HCT116 (cell line): ENCODE measurements around the gene PDSS2. TPM values are rescaled to one million over a fixed set of nuclear protein-coding genes. Genes with fewer than 3 reads are reported as not detected.

ENCODE experiments used
- ATAC-seq: fragments of 200-7000 bp; cut with Tn5 transposase; 2 replicates; pipeline ENCODE4 v1.9.1; 2020; ENCODE audit warnings: mild to moderate bottlenecking, moderate library complexity
- BruUV-seq: library from RNA; stranded (reverse); fragments of 400-500 nt; replicated peaks from 2 replicates; lab custom pipeline; 2021; lab: Mats Ljungman, UMichigan
- CTCF ChIA-PET: fragments of 300-600 bp; sonication (Branson Sonifier 250); formaldehyde crosslinking; loops from one replicate; lab custom pipeline; 2021; ENCODE audit warnings: antibody characterized with exemption; lab: Charles Lee
- POLR2A ChIA-PET: fragments of 300-600, 350-600 bp; sonication (Branson Sonifier 250); formaldehyde crosslinking; loops from one replicate; lab custom pipeline; 2021; ENCODE audit warnings: antibody characterized with exemption; lab: Charles Lee
- RAD21 ChIA-PET, 2 experiments: fragments of 300-600 bp; sonication (Branson Sonifier 250); formaldehyde crosslinking; loops; one replicate each; lab custom pipeline; 2023; ENCODE audit warnings: low total read pairs in 2 of 2; ENCODE audit not compliant: uncharacterized antibody in 2 of 2, unreplicated experiment in 2 of 2, low non-redundant PET in 1 of 2; lab: Charles Lee
- DNase-seq: peaks from one replicate; pipeline ENCODE4 v3.0.0-alpha.2; 2010; ENCODE audit warnings: low read depth, low spot score
- H2AFZ ChIP-seq: fragments of 200-600 bp; shearing (Covaris generic), sonication (generic); 2 replicates; pipeline ENCODE4 v1.6.1; 2017; ENCODE audit warnings: low read depth, mixed run types, mixed read lengths, antibody characterized with exemption, low read length; ENCODE audit not compliant: poor library complexity, severe bottlenecking
- H3K27ac ChIP-seq: 2 replicates; pipeline ENCODE4 v1.5.1; 2012; ENCODE audit warnings: low read depth, low read length
- H3K27me3 ChIP-seq: fragments of 200-600 bp; sonication (generic); 2 replicates; pipeline ENCODE4 v1.6.1; 2016; ENCODE audit warnings: mixed run types, low read length, mixed read lengths; ENCODE audit not compliant: insufficient read depth
- H3K36me3 ChIP-seq, 2 experiments: fragments of 200-500 bp in 1 of 2; fragments of 200-600 bp in 1 of 2; sonication (Bioruptor generic) in 1 of 2; sonication (generic) in 1 of 2; 2 replicates each; pipeline versions ENCODE4 v1.5.1 to v1.6.1; 2014 to 2016; ENCODE audit warnings: low read length in 2 of 2, inconsistent platforms in 1 of 2, mixed read lengths in 1 of 2, mixed run types in 1 of 2; ENCODE audit not compliant: insufficient read depth in 2 of 2, control insufficient read depth in 1 of 2
- H3K4me1 ChIP-seq, 2 experiments: fragments of 200-600 bp in 1 of 2; sonication (generic) in 1 of 2; 2 replicates each; pipeline versions ENCODE4 v1.5.1 to v1.6.1; 2012 to 2017; ENCODE audit warnings: low read length in 2 of 2, inconsistent platforms in 1 of 2, mild to moderate bottlenecking in 1 of 2, mixed read lengths in 1 of 2, mixed run types in 1 of 2, moderate library complexity in 1 of 2; ENCODE audit not compliant: insufficient read depth in 2 of 2, control insufficient read depth in 1 of 2
- H3K4me2 ChIP-seq: fragments of 200-600 bp; sonication (generic); 2 replicates; pipeline ENCODE4 v1.6.1; 2017; ENCODE audit warnings: mixed run types, low read length, mixed read lengths
- H3K4me3 ChIP-seq, 2 experiments: fragments of 200-600 bp in 1 of 2; sonication (generic) in 1 of 2; replicated peaks in 1 of 2; 2 replicates each; pipeline ENCODE4 v1.5.1; 2011 to 2016; ENCODE audit warnings: low read length in 2 of 2, control low read depth in 1 of 2, low read depth in 1 of 2, mild to moderate bottlenecking in 1 of 2, mixed read lengths in 1 of 2, mixed run types in 1 of 2
- H3K79me2 ChIP-seq: fragments of 200-600 bp; sonication (generic); 2 replicates; pipeline ENCODE4 v1.6.1; 2017; ENCODE audit warnings: mild to moderate bottlenecking, mixed run types, low read length, moderate library complexity, mixed read lengths; ENCODE audit not compliant: insufficient read depth
- H3K9ac ChIP-seq: fragments of 200-600 bp; sonication (generic); 2 replicates; pipeline ENCODE4 v1.6.1; 2016; ENCODE audit warnings: low read length, mixed read lengths
- H3K9me2 ChIP-seq: fragments of 200-600 bp; sonication (generic), shearing (Covaris generic); 2 replicates; pipeline ENCODE4 v1.6.1; 2017; ENCODE audit warnings: mixed run types, mild to moderate bottlenecking, moderate library complexity; ENCODE audit not compliant: insufficient read depth
- H3K9me3 ChIP-seq, 2 experiments: fragments of 200-500 bp in 1 of 2; fragments of 200-600 bp in 1 of 2; sonication (Bioruptor generic) in 1 of 2; sonication (generic) in 1 of 2; 2 replicates each; pipeline ENCODE4 v1.6.1; 2014 to 2017; ENCODE audit warnings: low read length in 2 of 2, mixed read lengths in 2 of 2, inconsistent platforms in 1 of 2, low read depth in 1 of 2, mild to moderate bottlenecking in 1 of 2, mixed run types in 1 of 2, moderate library complexity in 1 of 2; ENCODE audit not compliant: control insufficient read depth in 1 of 2, insufficient read depth in 1 of 2
- H4K20me1 ChIP-seq: fragments of 200-600 bp; sonication (generic), shearing (Covaris generic); 2 replicates; pipeline ENCODE4 v1.6.1; 2017; ENCODE audit warnings: mixed run types, mild to moderate bottlenecking, moderate library complexity; ENCODE audit not compliant: insufficient read depth
- CTCF ChIP-seq, 3 experiments: fragments of 200-600 bp in 1 of 3; sonication (generic) in 1 of 3; IDR thresholded peaks in 2 of 3; conservative IDR thresholded peaks in 1 of 3; 2 replicates each; pipeline ENCODE4 v1.5.1; 2012 to 2017; ENCODE audit warnings: low read depth in 2 of 3, low read length in 2 of 3, antibody characterized with exemption in 1 of 3, borderline replicate concordance in 1 of 3, control low read depth in 1 of 3, mild to moderate bottlenecking in 1 of 3, mixed read lengths in 1 of 3, mixed run types in 1 of 3, moderate library complexity in 1 of 3; ENCODE audit not compliant: insufficient read depth in 1 of 3
- EGR1 ChIP-seq: IDR thresholded peaks from 2 replicates; pipeline ENCODE4 v1.6.1; 2012; ENCODE audit warnings: low read depth
- EZH2 ChIP-seq: fragments of 200-600 bp; sonication (generic); IDR thresholded peaks from 2 replicates; pipeline ENCODE4 v1.6.1; 2017; ENCODE audit warnings: antibody characterized with exemption, mixed run types
- JUND ChIP-seq: IDR thresholded peaks from 2 replicates; pipeline ENCODE4 v1.6.1; 2012
- RAD21 ChIP-seq: IDR thresholded peaks from 2 replicates; pipeline ENCODE4 v1.6.1; 2012; ENCODE audit warnings: low read depth, mild to moderate bottlenecking
- REST ChIP-seq: IDR thresholded peaks from 2 replicates; pipeline ENCODE4 v1.6.1; 2012; ENCODE audit warnings: low read depth
- SRF ChIP-seq: IDR thresholded peaks from 2 replicates; pipeline ENCODE4 v1.6.1; 2012; ENCODE audit warnings: low read depth
- TCF7L2 ChIP-seq: IDR thresholded peaks from 2 replicates; pipeline ENCODE4 v1.7.0; 2011; ENCODE audit warnings: borderline replicate concordance, inconsistent platforms; ENCODE audit not compliant: insufficient read depth, insufficient read length; ENCODE audit errors: extremely low read depth
- ZFX ChIP-seq: fragments of 450-650 bp; IDR thresholded peaks from 2 replicates; pipeline ENCODE4 v1.6.1; 2017
- ZNF274 ChIP-seq: fragments of 200-500 bp; sonication (Bioruptor generic); IDR thresholded peaks from 2 replicates; pipeline ENCODE4 v1.6.1; 2014; ENCODE audit warnings: mild to moderate bottlenecking, low read depth, low read length, inconsistent platforms
- intact Hi-C: fragments of 100-400 bp; cut with micrococcal nuclease; formaldehyde crosslinking; loops from 2 replicates; pipeline ENCODE4 v1.10.0; 2022
- total RNA-seq: library from RNA; stranded (reverse); gene quantifications from one replicate; pipeline ENCODE4 v1.2.1, GENCODE V29; 2021; ENCODE audit not compliant: unreplicated experiment
- TF ChIP-seq, protein P1 (sequence below): IDR thresholded peaks from 2 replicates; pipeline ENCODE4 v1.6.1; 2012

Gene PDSS2
- total RNA-seq, 1 experiment from 2014 or later, result 12.2 TPM

DNA sequence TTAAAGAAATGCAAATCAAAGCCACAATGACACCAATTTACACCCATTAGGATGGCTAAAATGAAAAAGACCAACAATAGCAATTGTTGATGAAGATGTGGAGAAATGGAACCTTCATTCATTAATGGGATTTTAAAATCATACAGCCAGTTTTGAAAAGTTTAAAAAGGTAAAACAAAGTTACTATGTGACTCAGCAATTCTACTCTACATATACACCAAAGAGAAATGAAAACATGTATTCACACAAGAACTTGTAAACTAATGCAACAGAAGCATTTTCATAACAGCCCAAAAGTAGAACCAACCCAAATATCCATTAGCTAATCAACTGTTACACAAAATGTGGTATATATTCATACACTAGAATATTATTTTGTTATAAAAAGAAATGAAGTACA lies 75.7 kb downstream of the PDSS2 start:
- no TSS peak for BruUV-seq
- no peaks in the 10 kb centered on the region for H3K36me3 ChIP-seq
- ATAC-seq, result no peak
- no peaks in the 10 kb centered on the region for H3K79me2 ChIP-seq
- no peaks in the 10 kb centered on the region for H3K27me3 ChIP-seq
- intact Hi-C loops, result no loop called here
- no peaks in the 10 kb centered on the region for H3K9me2 ChIP-seq
- ChIA-PET CTCF (no interaction called here), POLR2A (no interaction called here), RAD21 (no interaction called here)
- H3K4me1 ChIP-seq, result no peaks in the 10 kb centered on the region
- no peak overlapping the region for H3K4me3 ChIP-seq
- no peak overlapping the region for H3K4me2 ChIP-seq
- no peak for TF ChIP-seq EZH2
- TF ChIP-seq REST, result no peak
- no peak for TF ChIP-seq TCF7L2
- TF ChIP-seq ZNF274, result no peak
- TF ChIP-seq ZFX, result no peak
- TF ChIP-seq CTCF (IDR thresholded peaks at IDR 0.05 in 2 of 3, conservative IDR thresholded peaks at IDR 0.05 in 1 of 3; ENCODE audit: borderline replicate concordance in 1 of 3, insufficient read depth in 1 of 3, low read depth in 2 of 3, low read length in 2 of 3), result no peak
- no peak for TF ChIP-seq SRF
- TF ChIP-seq JUND, result no peak
- TF ChIP-seq EGR1, result no peak
- TF ChIP-seq, protein P1, sequence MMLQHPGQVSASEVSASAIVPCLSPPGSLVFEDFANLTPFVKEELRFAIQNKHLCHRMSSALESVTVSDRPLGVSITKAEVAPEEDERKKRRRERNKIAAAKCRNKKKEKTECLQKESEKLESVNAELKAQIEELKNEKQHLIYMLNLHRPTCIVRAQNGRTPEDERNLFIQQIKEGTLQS, result no peak
- no peak for TF ChIP-seq RAD21
- H3K27ac ChIP-seq, result no peak overlapping the region
- no peak for DNase-seq
- H3K9ac ChIP-seq, result no peak overlapping the region
- no peak overlapping the region for H2AFZ ChIP-seq
- H3K9me3 ChIP-seq, result no peaks in the 10 kb centered on the region
- no peaks in the 10 kb centered on the region for H4K20me1 ChIP-seq
